ENCODE results near the gene XAGE2. TPM values are rescaled to one million over a fixed set of nuclear protein-coding genes. Genes with fewer than 3 reads are reported as not detected.

XAGE2 gene, protein sequence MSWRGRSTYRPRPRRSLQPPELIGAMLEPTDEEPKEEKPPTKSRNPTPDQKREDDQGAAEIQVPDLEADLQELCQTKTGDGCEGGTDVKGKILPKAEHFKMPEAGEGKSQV
- total RNA-seq, result not detected in 2 replicates

GRCh38 chrX:52368368-52369055 lies at the start of gene XAGE2:
TSS of gene XAGE2 (plus strand) at chrX:52369021. CDS start at chrX:52370015, 994 bp downstream.

Other genes starting within 250 kb of the XAGE2 start
- gene MAGED4, start 184.1 kb upstream of the XAGE2 start, total RNA-seq, result 7.1 and 10.5 TPM in 2 replicates
- not detected in 2 replicates for gene XAGE1A, start 126.8 kb downstream of the XAGE2 start, total RNA-seq
- not detected in 2 replicates for gene XAGE1B, start 148.0 kb downstream of the XAGE2 start, total RNA-seq